Activated T-helper 1 cell treated with anti-CD3 and anti-CD28 coated beads, Interleukin-12 subunit alpha, Interleukin-12 subunit beta, Interleukin-2, Interleukin-4 antibody, amounts not matched to agents 30 ng/mL and 10 ng/mL and 1 ng/mL, durations not matched to agents 14 hours and 24 hours and 36 hours (primary cell): ENCODE data around the gene PATJ. TPM values are rescaled to one million over a fixed set of nuclear protein-coding genes. Genes with fewer than 3 reads are reported as not detected.

Experiments
- DNase-seq: peaks from one replicate; pipeline ENCODE4 v3.0.0; 2021; ENCODE audit warnings: low spot score
- H3K27ac Mint-ChIP-seq: one replicate; pipeline ENCODE4 v1.8.0; 2021; ENCODE audit warnings: mild to moderate bottlenecking, mixed read lengths
- H3K27me3 Mint-ChIP-seq: one replicate; pipeline ENCODE4 v1.8.0; 2022; ENCODE audit warnings: mild to moderate bottlenecking, moderate library complexity, mixed read lengths; ENCODE audit not compliant: insufficient read depth
- H3K36me3 Mint-ChIP-seq: one replicate; pipeline ENCODE4 v1.8.0; 2021; ENCODE audit warnings: low read depth, mixed read lengths
- H3K4me1 Mint-ChIP-seq: one replicate; pipeline ENCODE4 v1.8.0; 2021; ENCODE audit warnings: low read depth, mixed read lengths
- H3K4me3 Mint-ChIP-seq: one replicate; pipeline ENCODE4 v1.8.0; 2021; ENCODE audit warnings: mild to moderate bottlenecking, moderate library complexity, mixed read lengths
- H3K9me3 Mint-ChIP-seq: one replicate; pipeline ENCODE4 v1.8.0; 2021; ENCODE audit warnings: mixed read lengths
- intact Hi-C: fragments of 100-400 bp; cut with micrococcal nuclease; formaldehyde crosslinking; loops from one replicate; pipeline ENCODE4 v1.15.1; 2024
- total RNA-seq: library from RNA; stranded (reverse); gene quantifications from 2 replicates; pipeline ENCODE4 v1.2.3, GENCODE V29; 2022

PATJ gene
- total RNA-seq, 1 donor from 2014 or later = 5.1 TPM

- Mint-ChIP-seq H3K9me3 (no peaks in the 10 kb centered on the region), H3K27ac (no peak overlapping the region), H3K36me3 (no peaks in the 10 kb centered on the region), H3K4me1 (peaks cover 8% of the 10 kb centered on the region), H3K4me3 (no peak overlapping the region), H3K27me3 (no peaks in the 10 kb centered on the region)
- no peak for DNase-seq
- intact Hi-C loops = no loop called here
These were observed 236.5 kb downstream of the PATJ start for GRCh38 chr1:61978796-61979195.

DNA sequence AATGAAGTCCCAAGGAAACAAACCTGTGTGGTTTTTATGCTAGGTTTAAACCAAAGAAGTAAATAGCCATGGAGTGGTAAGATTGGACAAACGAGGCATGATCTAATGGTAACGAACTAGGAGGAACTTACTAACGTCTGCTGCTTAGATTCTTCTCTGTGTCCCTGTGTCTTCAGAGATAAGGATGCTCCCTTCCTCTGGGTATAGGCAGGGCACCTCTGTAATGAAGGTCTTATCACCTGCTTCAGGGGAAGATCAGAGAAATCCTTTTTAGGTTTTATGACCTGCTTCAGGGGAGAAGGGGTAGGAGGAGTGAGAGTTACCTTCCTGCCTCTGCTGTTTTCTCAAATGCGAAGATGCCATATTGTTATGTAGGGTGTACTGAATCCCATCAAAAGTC, 237.4 kb downstream of the PATJ start:
- DNase-seq = no peak
- intact Hi-C loops = no loop called here
- peaks cover 8% of the 10 kb centered on the region for H3K4me1 Mint-ChIP-seq
- no peak overlapping the region for H3K27ac Mint-ChIP-seq
- no peaks in the 10 kb centered on the region for H3K9me3 Mint-ChIP-seq
- no peaks in the 10 kb centered on the region for H3K36me3 Mint-ChIP-seq
- H3K4me3 Mint-ChIP-seq = no peak overlapping the region
- H3K27me3 Mint-ChIP-seq = no peaks in the 10 kb centered on the region

- no peak for DNase-seq
- Mint-ChIP-seq H3K4me1 (peaks cover 8% of the 10 kb centered on the region), H3K36me3 (no peaks in the 10 kb centered on the region), H3K9me3 (no peaks in the 10 kb centered on the region), H3K27me3 (no peaks in the 10 kb centered on the region), H3K27ac (no peak overlapping the region), H3K4me3 (no peak overlapping the region)
- intact Hi-C loops = no loop called here
These were observed 238.3 kb downstream of the PATJ start for GRCh38 chr1:61980561-61980960.

DNA sequence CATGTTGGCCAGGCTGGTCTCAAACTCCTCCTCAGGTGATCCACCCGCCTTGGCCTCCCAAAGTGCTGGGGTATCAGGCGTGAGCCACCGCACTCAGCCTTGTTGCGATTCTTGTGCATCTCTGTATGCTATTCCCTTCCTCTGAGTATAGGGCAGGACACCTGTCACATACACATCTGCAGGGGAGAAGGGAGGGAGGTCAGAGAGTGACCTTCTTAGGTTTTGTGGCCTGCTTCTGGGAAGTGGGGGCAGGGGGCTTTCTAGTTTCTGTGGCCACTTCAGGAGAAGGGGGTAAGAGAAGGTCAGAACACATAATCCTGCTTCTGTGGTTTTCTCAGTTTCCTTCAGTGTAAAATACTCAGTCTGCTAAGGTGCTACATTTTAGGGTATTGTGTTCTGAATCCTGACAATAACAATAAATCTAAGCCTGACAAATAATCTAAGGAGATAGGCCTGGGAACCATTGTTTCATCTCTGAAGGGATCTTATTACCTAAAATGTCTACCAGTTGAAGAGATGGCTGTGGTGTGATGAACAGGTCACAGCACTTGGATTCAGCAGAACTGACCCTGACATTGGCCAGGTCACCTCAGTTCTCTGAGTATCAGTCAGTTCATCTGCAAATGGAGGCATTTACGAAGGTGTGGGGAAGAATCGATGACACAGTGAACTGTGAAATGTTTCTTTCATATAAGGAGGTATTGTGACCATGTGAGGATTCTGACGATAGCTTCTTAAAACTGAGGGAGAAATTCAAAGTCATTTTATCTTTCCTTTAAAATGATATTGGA, 239.8 kb downstream of the PATJ start:
- Mint-ChIP-seq H3K4me3 (no peak overlapping the region), H3K9me3 (no peaks in the 10 kb centered on the region), H3K36me3 (no peaks in the 10 kb centered on the region), H3K27ac (no peak overlapping the region), H3K27me3 (no peaks in the 10 kb centered on the region), H3K4me1 (peaks cover 8% of the 10 kb centered on the region)
- DNase-seq = no peak
- intact Hi-C loops = no loop called here

DNA sequence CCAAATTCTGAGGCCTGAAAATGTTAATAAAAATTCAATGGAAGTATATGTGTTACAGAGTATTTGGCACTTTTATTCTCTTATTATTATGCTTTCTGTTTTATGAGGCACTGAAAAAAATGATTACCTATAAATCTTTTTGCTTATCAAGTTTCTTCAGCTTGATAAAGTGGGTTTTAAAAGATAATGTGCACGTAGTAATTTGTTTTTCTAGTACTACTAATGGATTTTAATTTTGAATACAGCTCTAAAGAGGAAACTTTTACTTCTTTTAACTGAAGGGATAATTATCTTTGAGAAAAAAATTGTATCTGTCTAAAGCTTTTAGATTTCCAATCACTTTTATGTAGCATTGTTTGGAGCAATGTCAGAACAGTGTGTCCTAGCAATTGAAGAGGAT, 241.0 kb downstream of the PATJ start:
- peaks cover 8% of the 10 kb centered on the region for H3K4me1 Mint-ChIP-seq
- no peak overlapping the region for H3K4me3 Mint-ChIP-seq
- no peak overlapping the region for H3K27ac Mint-ChIP-seq
- no peaks in the 10 kb centered on the region for H3K9me3 Mint-ChIP-seq
- no peaks in the 10 kb centered on the region for H3K36me3 Mint-ChIP-seq
- intact Hi-C loops = no loop called here
- DNase-seq = no peak
- no peaks in the 10 kb centered on the region for H3K27me3 Mint-ChIP-seq

GRCh38 chr1:61992257-61992656, 250.0 kb downstream of the PATJ start:
- H3K36me3 Mint-ChIP-seq = peaks cover 1% of the 10 kb centered on the region
- H3K9me3 Mint-ChIP-seq = no peaks in the 10 kb centered on the region
- H3K4me1 Mint-ChIP-seq = no peaks in the 10 kb centered on the region
- DNase-seq = no peak
- no peak overlapping the region for H3K4me3 Mint-ChIP-seq
- no peak overlapping the region for H3K27ac Mint-ChIP-seq
- intact Hi-C loops = no loop called here
- H3K27me3 Mint-ChIP-seq = no peaks in the 10 kb centered on the region

DNA sequence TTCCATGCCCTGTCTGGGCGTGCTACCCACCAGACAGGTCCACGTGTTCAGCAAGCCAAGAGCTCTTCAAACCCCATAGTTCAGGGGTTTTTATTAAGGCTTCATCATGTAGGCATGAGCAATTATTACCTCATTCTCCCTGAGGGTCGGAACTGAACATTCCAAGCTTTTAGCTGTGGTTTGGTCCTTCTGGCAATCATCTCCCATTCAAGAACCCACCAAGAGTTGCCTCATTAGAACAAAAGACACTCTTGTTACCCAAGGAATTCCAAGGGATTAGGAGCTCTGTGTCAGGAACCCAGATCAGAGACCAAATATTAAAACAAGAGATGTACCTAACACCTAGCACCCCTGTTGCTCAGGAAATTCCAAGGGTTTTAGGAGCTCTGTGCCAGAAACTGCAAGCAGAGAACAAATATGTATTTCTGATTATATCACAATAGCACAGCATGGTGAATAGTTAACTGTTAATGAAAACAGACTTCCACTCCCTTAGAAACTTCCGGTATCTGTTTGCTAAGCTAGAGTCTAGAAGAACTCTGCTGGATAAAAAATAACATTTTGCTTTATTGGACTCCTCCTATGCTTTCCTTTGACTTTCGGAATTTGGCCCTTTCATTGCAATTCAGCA, 251.2 kb downstream of the PATJ start:
- H3K36me3 Mint-ChIP-seq = peaks cover 1% of the 10 kb centered on the region
- no peaks in the 10 kb centered on the region for H3K4me1 Mint-ChIP-seq
- intact Hi-C loops = no loop called here
- no peak for DNase-seq
- no peak overlapping the region for H3K27ac Mint-ChIP-seq
- H3K4me3 Mint-ChIP-seq = no peak overlapping the region
- H3K27me3 Mint-ChIP-seq = no peaks in the 10 kb centered on the region
- no peaks in the 10 kb centered on the region for H3K9me3 Mint-ChIP-seq

DNA sequence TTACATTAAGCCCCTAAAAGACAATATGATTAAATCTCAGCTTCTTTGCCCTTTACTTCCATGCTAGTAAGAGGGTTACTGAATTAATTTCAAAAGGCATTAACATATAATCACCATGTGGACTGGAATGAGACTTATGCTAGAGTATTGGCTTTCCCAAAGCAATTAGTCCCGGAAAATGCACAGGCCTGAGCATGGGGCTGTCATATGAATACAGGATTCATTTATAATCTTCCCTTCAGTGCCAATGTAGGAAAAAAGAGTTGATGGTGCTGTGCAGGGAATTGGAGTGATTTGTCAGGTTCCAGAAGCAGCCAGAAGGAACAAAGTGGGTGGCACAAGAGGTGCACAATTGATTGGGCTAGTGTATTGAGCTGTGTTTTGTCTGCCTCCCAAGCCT, 253.4 kb downstream of the PATJ start:
- no peak for DNase-seq

GRCh38 chr1:61997123-61997522, 254.8 kb downstream of the PATJ start:
- Mint-ChIP-seq H3K9me3 (no peaks in the 10 kb centered on the region), H3K27ac (no peak overlapping the region), H3K27me3 (no peaks in the 10 kb centered on the region), H3K36me3 (peaks cover 1% of the 10 kb centered on the region), H3K4me3 (no peak overlapping the region), H3K4me1 (no peaks in the 10 kb centered on the region)
- DNase-seq = no peak
- intact Hi-C loops = no loop called here

More for the DNA sequence above, 253.4 kb downstream of the PATJ start:
- H3K4me1 Mint-ChIP-seq = no peaks in the 10 kb centered on the region
- H3K4me3 Mint-ChIP-seq = no peak overlapping the region
- intact Hi-C loops = no loop called here
- no peaks in the 10 kb centered on the region for H3K9me3 Mint-ChIP-seq
- no peaks in the 10 kb centered on the region for H3K27me3 Mint-ChIP-seq
- H3K27ac Mint-ChIP-seq = no peak overlapping the region
- H3K36me3 Mint-ChIP-seq = peaks cover 1% of the 10 kb centered on the region

DNA sequence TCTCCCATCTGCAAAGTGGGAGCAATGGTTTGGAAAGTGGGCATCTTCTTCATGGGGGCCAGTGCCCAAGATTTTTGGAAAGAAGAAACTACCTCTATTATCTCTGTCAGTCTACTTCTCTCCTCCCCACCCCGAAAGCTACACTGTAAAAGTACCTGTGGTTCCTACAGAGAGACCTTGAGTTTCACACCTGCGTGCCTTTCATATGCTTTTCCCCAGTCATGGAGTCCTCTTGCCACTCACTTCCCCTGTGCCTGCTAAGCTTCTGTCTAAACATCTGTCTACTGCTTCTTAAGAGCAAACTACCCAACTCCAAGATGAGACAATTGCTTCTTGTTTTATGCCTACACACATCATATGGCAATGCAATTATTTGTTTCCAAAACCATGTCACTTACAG, 261.5 kb downstream of the PATJ start:
- Mint-ChIP-seq H3K4me1 (no peaks in the 10 kb centered on the region), H3K27me3 (no peaks in the 10 kb centered on the region), H3K27ac (no peak overlapping the region), H3K9me3 (no peaks in the 10 kb centered on the region), H3K4me3 (no peak overlapping the region), H3K36me3 (no peaks in the 10 kb centered on the region)
- intact Hi-C loops = no loop called here
- DNase-seq = no peak

DNA sequence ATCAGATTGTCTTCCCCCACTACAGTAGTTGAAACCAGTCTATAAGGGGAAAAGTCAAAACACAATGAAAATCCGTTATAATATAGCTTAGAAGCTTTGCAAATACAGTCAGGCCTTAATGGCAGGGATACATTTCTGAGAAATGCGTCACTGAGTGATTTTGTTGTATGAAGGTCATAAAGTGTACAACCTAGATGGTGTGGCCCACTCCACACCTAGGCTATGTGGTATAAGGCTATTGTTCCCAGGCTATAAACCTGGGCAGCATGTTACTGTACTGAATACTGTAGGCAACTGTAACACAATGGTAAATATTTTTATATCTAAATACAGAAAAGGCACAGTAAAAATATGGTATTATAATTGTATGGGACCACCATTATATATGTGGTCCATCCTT, 264.4 kb downstream of the PATJ start:
- no peak for DNase-seq
- no peak overlapping the region for H3K27ac Mint-ChIP-seq
- H3K36me3 Mint-ChIP-seq = no peaks in the 10 kb centered on the region
- no peaks in the 10 kb centered on the region for H3K27me3 Mint-ChIP-seq
- no peaks in the 10 kb centered on the region for H3K4me1 Mint-ChIP-seq
- H3K9me3 Mint-ChIP-seq = no peaks in the 10 kb centered on the region
- no peak overlapping the region for H3K4me3 Mint-ChIP-seq
- intact Hi-C loops = no loop called here

DNA sequence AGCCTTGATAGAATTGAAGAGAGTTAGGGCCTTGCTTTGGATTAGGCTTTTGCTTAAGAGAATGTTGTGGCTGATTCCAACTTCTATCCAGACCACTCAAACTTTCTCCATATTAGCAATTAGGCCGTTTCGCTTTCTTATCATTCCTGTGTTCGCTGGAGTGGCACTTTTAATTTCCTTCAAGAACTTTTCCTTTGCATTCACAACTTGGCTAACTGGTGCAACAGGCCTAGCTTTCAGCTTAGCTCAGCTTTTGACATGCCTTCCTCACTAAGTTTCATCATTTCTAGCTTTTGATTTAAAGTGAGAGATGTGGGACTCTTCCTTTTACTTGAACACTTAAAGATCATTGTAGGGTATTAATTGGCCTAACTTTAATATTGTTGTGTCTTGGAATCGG, 268.7 kb downstream of the PATJ start:
- DNase-seq = no peak
- Mint-ChIP-seq H3K36me3 (no peaks in the 10 kb centered on the region), H3K27ac (no peak overlapping the region), H3K4me3 (no peak overlapping the region), H3K4me1 (no peaks in the 10 kb centered on the region), H3K27me3 (no peaks in the 10 kb centered on the region), H3K9me3 (no peaks in the 10 kb centered on the region)
- intact Hi-C loops = no loop called here

DNA sequence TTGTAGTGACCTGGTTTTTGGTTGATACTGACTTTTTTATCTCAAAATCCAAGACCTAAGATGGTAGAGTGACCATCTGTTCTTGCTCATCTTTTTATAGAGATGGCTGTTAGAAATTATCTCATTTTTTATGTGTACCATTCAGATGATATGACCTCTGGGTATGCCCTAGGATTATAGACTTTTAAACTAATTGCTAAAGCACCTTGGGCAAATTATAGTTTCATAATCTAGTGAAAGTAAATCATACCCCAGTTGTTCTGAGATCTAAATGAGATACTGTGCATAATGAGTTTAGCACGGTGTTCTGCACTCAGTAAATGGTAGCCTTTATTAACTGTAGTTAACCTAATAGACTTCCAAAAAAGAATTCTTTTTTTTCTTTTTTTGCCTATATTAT, 269.8 kb downstream of the PATJ start:
- no peaks in the 10 kb centered on the region for H3K4me1 Mint-ChIP-seq
- no peak overlapping the region for H3K4me3 Mint-ChIP-seq
- no peak for DNase-seq
- no peaks in the 10 kb centered on the region for H3K36me3 Mint-ChIP-seq
- H3K9me3 Mint-ChIP-seq = no peaks in the 10 kb centered on the region
- H3K27me3 Mint-ChIP-seq = no peaks in the 10 kb centered on the region
- no peak overlapping the region for H3K27ac Mint-ChIP-seq
- intact Hi-C loops = no loop called here
